SU-DHL-6 (cell line): ENCODE results near the gene SLC13A1.

Experiments used
- EZH2phosphoT487 ChIP-seq: fragments of 200-600 bp; sonication (generic), shearing (Covaris generic); conservative IDR thresholded peaks from 2 replicates; pipeline ENCODE4 v1.6.1; 2018; ENCODE audit warnings: mild to moderate bottlenecking, antibody characterized with exemption, low read length, moderate library complexity, mixed read lengths
- TF ChIP-seq, protein P1 (sequence below): fragments of 200-600 bp; sonication (generic); IDR thresholded peaks from one replicate; pipeline ENCODE4 v1.5.1; 2017; ENCODE audit warnings: antibody characterized with exemption, mild to moderate bottlenecking, low read length, moderate library complexity; ENCODE audit not compliant: insufficient read depth, poor library complexity, severe bottlenecking

- TF ChIP-seq, protein P1, sequence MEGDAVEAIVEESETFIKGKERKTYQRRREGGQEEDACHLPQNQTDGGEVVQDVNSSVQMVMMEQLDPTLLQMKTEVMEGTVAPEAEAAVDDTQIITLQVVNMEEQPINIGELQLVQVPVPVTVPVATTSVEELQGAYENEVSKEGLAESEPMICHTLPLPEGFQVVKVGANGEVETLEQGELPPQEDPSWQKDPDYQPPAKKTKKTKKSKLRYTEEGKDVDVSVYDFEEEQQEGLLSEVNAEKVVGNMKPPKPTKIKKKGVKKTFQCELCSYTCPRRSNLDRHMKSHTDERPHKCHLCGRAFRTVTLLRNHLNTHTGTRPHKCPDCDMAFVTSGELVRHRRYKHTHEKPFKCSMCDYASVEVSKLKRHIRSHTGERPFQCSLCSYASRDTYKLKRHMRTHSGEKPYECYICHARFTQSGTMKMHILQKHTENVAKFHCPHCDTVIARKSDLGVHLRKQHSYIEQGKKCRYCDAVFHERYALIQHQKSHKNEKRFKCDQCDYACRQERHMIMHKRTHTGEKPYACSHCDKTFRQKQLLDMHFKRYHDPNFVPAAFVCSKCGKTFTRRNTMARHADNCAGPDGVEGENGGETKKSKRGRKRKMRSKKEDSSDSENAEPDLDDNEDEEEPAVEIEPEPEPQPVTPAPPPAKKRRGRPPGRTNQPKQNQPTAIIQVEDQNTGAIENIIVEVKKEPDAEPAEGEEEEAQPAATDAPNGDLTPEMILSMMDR = no peak
- TF ChIP-seq EZH2phosphoT487 = no peak
Observed at GRCh38 chr7:123115331-123115730, 84.4 kb downstream of the SLC13A1 start.
